ENCODE measurements around the gene FOXJ3.
A peak's percentile ranks its signal among the peaks of the same experiment; 100 is the strongest.

Gene FOXJ3

GRCh38 chr1:42328047-42328625 lies 6.9 kb downstream of the FOXJ3 start:
- no peak for DNase-seq (ENCODE audit: low read depth)
- TF ChIP-seq CTCF (conservative IDR thresholded peaks at IDR 0.05; ENCODE audit: control insufficient read depth, insufficient read depth, low read depth, low read length), result no peak
- H3K4me3 ChIP-seq (ENCODE audit: control insufficient read depth, low read depth, low read length), result no peak overlapping the region

GRCh38 chr1:42325014-42325402 lies 10.0 kb downstream of the FOXJ3 start:
- no peak for TF ChIP-seq CTCF (conservative IDR thresholded peaks at IDR 0.05; ENCODE audit: control insufficient read depth, insufficient read depth, low read depth, low read length)
- no peak for DNase-seq (ENCODE audit: low read depth)
- no peak overlapping the region for H3K4me3 ChIP-seq (ENCODE audit: control insufficient read depth, low read depth, low read length)

GRCh38 chr1:42324398-42325013 lies 10.5 kb downstream of the FOXJ3 start:
- DNase-seq (ENCODE audit: low read depth), result peak; percentile 11
- TF ChIP-seq CTCF (conservative IDR thresholded peaks at IDR 0.05; ENCODE audit: control insufficient read depth, insufficient read depth, low read depth, low read length), result no peak
- H3K4me3 ChIP-seq (ENCODE audit: control insufficient read depth, low read depth, low read length), result no peak overlapping the region

GRCh38 chr1:42323551-42323950 lies 11.5 kb downstream of the FOXJ3 start:
- no peak for TF ChIP-seq CTCF (conservative IDR thresholded peaks at IDR 0.05; ENCODE audit: control insufficient read depth, insufficient read depth, low read depth, low read length)
- H3K4me3 ChIP-seq (ENCODE audit: control insufficient read depth, low read depth, low read length), result no peak overlapping the region
- DNase-seq (ENCODE audit: low read depth), result no peak

- H3K4me3 ChIP-seq (ENCODE audit: control insufficient read depth, low read depth, low read length), result no peak overlapping the region
- no peak for TF ChIP-seq CTCF (conservative IDR thresholded peaks at IDR 0.05; ENCODE audit: control insufficient read depth, insufficient read depth, low read depth, low read length)
- DNase-seq (ENCODE audit: low read depth), result peak; percentile 65
Observed at GRCh38 chr1:42322577-42322976, 12.5 kb downstream of the FOXJ3 start.

- no peak overlapping the region for H3K4me3 ChIP-seq (ENCODE audit: control insufficient read depth, low read depth, low read length)
- TF ChIP-seq CTCF (conservative IDR thresholded peaks at IDR 0.05; ENCODE audit: control insufficient read depth, insufficient read depth, low read depth, low read length), result no peak
- no peak for DNase-seq (ENCODE audit: low read depth)
Observed at GRCh38 chr1:42321731-42322130, 13.3 kb downstream of the FOXJ3 start.

All from fibroblast of mammary gland (primary cell).